Measurements from ENCODE around the gene IGF2.

GRCh38 chr11:2143799-2144543 lies 4.8 kb upstream of the IGF2 start:
- TF ChIP-seq CTCF (IDR thresholded peaks at IDR 0.05) (no peak), POLR2A (IDR thresholded peaks at IDR 0.05) (no peak), POLR2AphosphoS5 (IDR thresholded peaks at IDR 0.05) (no peak)
